OCI-LY1 (cell line): ENCODE results near the gene SLC13A5.

Source experiments
- EZH2 ChIP-seq: fragments of 200-600 bp; sonication (generic), shearing (Covaris generic); IDR thresholded peaks from 2 replicates; pipeline ENCODE4 v1.8.0; 2017; ENCODE audit warnings: borderline replicate concordance, mixed run types, mild to moderate bottlenecking, antibody characterized with exemption, low read length, moderate library complexity, mixed read lengths
- TF ChIP-seq, protein P1 (sequence below): fragments of 200-600 bp; sonication (generic), shearing (Covaris generic); IDR thresholded peaks from 2 replicates; pipeline ENCODE4 v1.5.1; 2017; ENCODE audit warnings: mild to moderate bottlenecking, antibody characterized with exemption, low read length, moderate library complexity, mixed read lengths

DNA sequence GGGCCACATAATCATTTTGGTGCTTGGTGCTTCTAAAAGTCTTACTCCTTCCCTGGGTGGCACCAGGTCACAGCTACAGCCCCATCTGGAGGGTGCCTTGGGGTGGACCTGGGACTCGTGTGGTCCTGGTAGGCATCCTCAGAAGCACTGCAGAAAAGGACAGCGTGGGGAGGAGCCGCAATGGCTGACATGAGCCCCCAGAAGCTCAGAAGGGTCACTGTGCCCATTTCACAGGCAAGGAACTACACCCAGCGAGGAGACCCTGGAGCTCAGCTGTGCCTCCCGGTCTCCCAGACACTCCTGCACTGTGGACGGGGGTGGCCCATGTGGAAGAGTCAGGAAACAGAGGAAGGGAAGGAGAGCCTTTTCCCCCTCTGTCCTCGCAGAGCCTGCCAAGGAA, 35.2 kb downstream of the SLC13A5 start:
- TF ChIP-seq, protein P1, sequence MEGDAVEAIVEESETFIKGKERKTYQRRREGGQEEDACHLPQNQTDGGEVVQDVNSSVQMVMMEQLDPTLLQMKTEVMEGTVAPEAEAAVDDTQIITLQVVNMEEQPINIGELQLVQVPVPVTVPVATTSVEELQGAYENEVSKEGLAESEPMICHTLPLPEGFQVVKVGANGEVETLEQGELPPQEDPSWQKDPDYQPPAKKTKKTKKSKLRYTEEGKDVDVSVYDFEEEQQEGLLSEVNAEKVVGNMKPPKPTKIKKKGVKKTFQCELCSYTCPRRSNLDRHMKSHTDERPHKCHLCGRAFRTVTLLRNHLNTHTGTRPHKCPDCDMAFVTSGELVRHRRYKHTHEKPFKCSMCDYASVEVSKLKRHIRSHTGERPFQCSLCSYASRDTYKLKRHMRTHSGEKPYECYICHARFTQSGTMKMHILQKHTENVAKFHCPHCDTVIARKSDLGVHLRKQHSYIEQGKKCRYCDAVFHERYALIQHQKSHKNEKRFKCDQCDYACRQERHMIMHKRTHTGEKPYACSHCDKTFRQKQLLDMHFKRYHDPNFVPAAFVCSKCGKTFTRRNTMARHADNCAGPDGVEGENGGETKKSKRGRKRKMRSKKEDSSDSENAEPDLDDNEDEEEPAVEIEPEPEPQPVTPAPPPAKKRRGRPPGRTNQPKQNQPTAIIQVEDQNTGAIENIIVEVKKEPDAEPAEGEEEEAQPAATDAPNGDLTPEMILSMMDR: no peak
- TF ChIP-seq EZH2: no peak
